K562 (cell line): ENCODE measurements around the gene AGBL1. TPM values are rescaled to one million over a fixed set of nuclear protein-coding genes. Genes with fewer than 3 reads are reported as not detected.

Experiments
- ATAC-seq: fragments of 200-7000 bp; cut with Tn5 transposase; 3 replicates; pipeline ENCODE4 v1.9.1; 2020; ENCODE audit warnings: moderate library complexity
- BruUV-seq: library from RNA; stranded (reverse); fragments of 400-500 nt; replicated peaks from 2 replicates; lab custom pipeline; 2021; lab: Mats Ljungman, UMichigan
- CTCF ChIA-PET: fragments of 300-600 bp; formaldehyde crosslinking; extraction: SDS; loops from one replicate; lab custom pipeline; 2021; ENCODE audit warnings: low intra/inter-chr PET ratio; lab: Yijun Ruan, JAX
- POLR2A ChIA-PET: fragments of 300-600, 350-650 bp; sonication (Branson Sonifier 250); formaldehyde crosslinking; extraction: SDS; loops from one replicate; lab custom pipeline; 2021; ENCODE audit warnings: antibody characterized with exemption, inconsistent platforms; lab: Yijun Ruan, JAX
- DNase-seq, 4 experiments: peaks; one replicate each; pipeline versions ENCODE4 v3.0.0 to v3.0.0-alpha.2; 2011 to 2018; ENCODE audit warnings: low spot score in 3 of 4, mixed read lengths in 3 of 4; ENCODE audit errors: extremely low read depth in 1 of 4
- FAIRE-seq: peaks from 2 replicates; lab custom pipeline; 2011; peaks lifted over from hg19 to GRCh38; lab: Jason Lieb, UNC
- H2AFZ ChIP-seq: 2 replicates; pipeline ENCODE4 v1.6.0; 2011; ENCODE audit warnings: low read depth, low read length, control low read depth, inconsistent platforms
- H3K27ac ChIP-seq: fragments of 200-600 bp; 3 replicates; pipeline ENCODE4 v1.8.0; 2011; ENCODE audit warnings: low read depth, mild to moderate bottlenecking, control low read depth, inconsistent platforms, low read length, moderate library complexity, mixed read lengths; ENCODE audit errors: extremely low read depth
- H3K27me3 ChIP-seq, 2 experiments: fragments of 300-600 bp in 1 of 2; 2 replicates in 1 of 2; 3 replicates in 1 of 2; pipeline versions ENCODE4 v1.6.0 to v1.8.0; 2011; ENCODE audit warnings: inconsistent platforms in 2 of 2, low read length in 2 of 2, mild to moderate bottlenecking in 1 of 2, mixed read lengths in 1 of 2, moderate library complexity in 1 of 2; ENCODE audit not compliant: control insufficient read depth in 2 of 2, insufficient read depth in 2 of 2
- H3K36me3 ChIP-seq: fragments of 300-600 bp; 3 replicates; pipeline ENCODE4 v1.8.0; 2011; ENCODE audit warnings: mild to moderate bottlenecking, low read length, inconsistent platforms; ENCODE audit not compliant: control insufficient read depth, insufficient read depth
- H3K4me1 ChIP-seq, 2 experiments: fragments of 200-600 bp in 1 of 2; replicated peaks in 1 of 2; 2 replicates in 1 of 2; 3 replicates in 1 of 2; pipeline versions ENCODE4 v1.5.1 to v1.8.0; 2011; ENCODE audit warnings: inconsistent platforms in 2 of 2, low read length in 2 of 2, mild to moderate bottlenecking in 1 of 2, mixed read lengths in 1 of 2, moderate library complexity in 1 of 2; ENCODE audit not compliant: control insufficient read depth in 2 of 2, insufficient read depth in 2 of 2
- H3K4me2 ChIP-seq: 2 replicates; pipeline ENCODE4 v1.6.1; 2011; ENCODE audit warnings: low read length, control low read depth, inconsistent platforms, mixed read lengths; ENCODE audit not compliant: insufficient read depth
- H3K4me3 ChIP-seq: fragments of 200-600 bp; sonication (generic), shearing (Covaris generic); 2 replicates; pipeline ENCODE4 v1.5.1; 2016; ENCODE audit warnings: control low read depth, inconsistent platforms
- H3K79me2 ChIP-seq: fragments of 200-600 bp; 3 replicates; pipeline ENCODE4 v1.8.0; 2011; ENCODE audit warnings: low read length, inconsistent platforms; ENCODE audit not compliant: control insufficient read depth, insufficient read depth
- H3K9ac ChIP-seq, 2 experiments: 2 replicates each; pipeline versions ENCODE4 v1.6.0 to v1.6.1; 2011; ENCODE audit warnings: low read depth in 2 of 2, low read length in 2 of 2, control low read depth in 1 of 2, inconsistent platforms in 1 of 2, mild to moderate bottlenecking in 1 of 2, mixed read lengths in 1 of 2; ENCODE audit not compliant: insufficient read depth in 1 of 2
- H3K9me1 ChIP-seq: one replicate; pipeline ENCODE4 v1.6.0; 2011; ENCODE audit warnings: inconsistent platforms, mild to moderate bottlenecking, low read length, moderate library complexity; ENCODE audit not compliant: control insufficient read depth, insufficient read depth
- H3K9me3 ChIP-seq: replicated peaks from 2 replicates; pipeline ENCODE4 v1.5.1; 2011; ENCODE audit warnings: low read depth, low read length, inconsistent platforms; ENCODE audit not compliant: control insufficient read depth, insufficient read depth
- H4K20me1 ChIP-seq: replicated peaks from 2 replicates; pipeline ENCODE4 v1.6.1; 2011; ENCODE audit warnings: low read length, inconsistent platforms, mixed read lengths; ENCODE audit not compliant: control insufficient read depth, insufficient read depth
- CREBBP ChIP-seq: IDR thresholded peaks from one replicate; pipeline ENCODE4 v1.6.1; 2012; ENCODE audit warnings: low read depth, mild to moderate bottlenecking, control low read depth, inconsistent platforms, low read length
- CXXC5 ChIP-seq: fragments of 250-450 bp; sonication (Bioruptor Pico); IDR thresholded peaks from 2 replicates; pipeline ENCODE4 v1.8.0; 2022; ENCODE audit warnings: inconsistent platforms, mild to moderate bottlenecking, moderate library complexity
- ELK1 ChIP-seq: sonication (generic); formaldehyde crosslinking; IDR thresholded peaks from 2 replicates; pipeline ENCODE4 v1.8.1; 2022; ENCODE audit warnings: missing genetic modification reagents
- EWSR1 ChIP-seq: fragments of 450-650 bp; IDR thresholded peaks from 2 replicates; pipeline ENCODE4 v1.6.1; 2018; ENCODE audit warnings: borderline replicate concordance, mild to moderate bottlenecking, low read depth, moderate library complexity; ENCODE audit not compliant: partially characterized antibody
- GTF3C2 ChIP-seq: IDR thresholded peaks from 3 replicates; pipeline ENCODE4 v1.6.1; 2011; ENCODE audit warnings: borderline replicate concordance, mild to moderate bottlenecking, moderate library complexity; ENCODE audit not compliant: insufficient read length; ENCODE audit errors: extremely low read depth
- HNRNPH1 ChIP-seq: fragments of 200-400 bp; formaldehyde crosslinking; optimal IDR thresholded peaks from 2 replicates; pipeline ENCODE3; 2017; ENCODE audit warnings: low read depth, mild to moderate bottlenecking, low read length, moderate library complexity
- MAFK ChIP-seq: IDR thresholded peaks from 2 replicates; pipeline ENCODE4 v1.6.1; 2011; ENCODE audit warnings: low read length, improper control_type of control experiment
- MAZ ChIP-seq, 2 experiments: fragments of 450-650 bp in 1 of 2; sonication (generic) in 1 of 2; formaldehyde crosslinking; IDR thresholded peaks in 1 of 2; conservative IDR thresholded peaks in 1 of 2; 2 replicates each; pipeline versions ENCODE4 v1.4.0 to v1.5.0; 2020; ENCODE audit warnings: mild to moderate bottlenecking in 1 of 2, missing genetic modification reagents in 1 of 2
- MCM2 ChIP-seq: fragments of 450-650 bp; IDR thresholded peaks from 2 replicates; pipeline ENCODE4 v1.6.1; 2017; ENCODE audit warnings: low read depth, mild to moderate bottlenecking
- PML ChIP-seq: IDR thresholded peaks from 2 replicates; pipeline ENCODE4 v1.6.1; 2012; ENCODE audit warnings: low read length, inconsistent platforms
- TAF15 ChIP-seq: fragments of 200-400 bp; formaldehyde crosslinking; IDR thresholded peaks from 2 replicates; pipeline ENCODE4 v1.6.1; 2017; ENCODE audit warnings: mild to moderate bottlenecking, low read depth, low read length, moderate library complexity
- XRCC3 ChIP-seq: fragments of 450-650 bp; IDR thresholded peaks from 2 replicates; pipeline ENCODE4 v1.6.1; 2017; ENCODE audit warnings: mild to moderate bottlenecking, moderate library complexity
- ZNF354B ChIP-seq: fragments of 250-450 bp; sonication (Bioruptor Pico); IDR thresholded peaks from 2 replicates; pipeline ENCODE4 v1.4.0; 2020
- ZNF408 ChIP-seq: fragments of 250-450 bp; sonication (Bioruptor Pico); IDR thresholded peaks from 2 replicates; pipeline ENCODE4 v1.4.0; 2020; ENCODE audit warnings: low read depth, mild to moderate bottlenecking, moderate library complexity
- ZNF41 ChIP-seq: fragments of 250-450 bp; sonication (Bioruptor Pico); conservative IDR thresholded peaks from 2 replicates; pipeline ENCODE4 v1.4.0; 2020; ENCODE audit warnings: mild to moderate bottlenecking
- ZNF785 ChIP-seq: fragments of 250-450 bp; sonication (Bioruptor Pico); IDR thresholded peaks from 2 replicates; pipeline ENCODE4 v1.4.0; 2020; ENCODE audit warnings: mild to moderate bottlenecking
- WGBS: fragments of 100-300 bp; shearing (Covaris generic); methylation state at CpG from one replicate; pipeline ENCODE4 v1.1.6; 2016; ENCODE audit warnings: low coverage, mixed read lengths; ENCODE audit not compliant: insufficient coverage; ENCODE audit errors: missing lambda C conversion rate; 5-methylcytosine and 5-hydroxymethylcytosine counted together
- in situ Hi-C: fragments of 300-500 bp; cut with MboI; formaldehyde crosslinking; loops from 4 replicates; pipeline ENCODE4 v1.15.0; 2018; ENCODE audit warnings: inconsistent platforms, mixed read lengths
- intact Hi-C: fragments of 100-400 bp; cut with micrococcal nuclease; formaldehyde crosslinking; loops from 2 replicates; pipeline ENCODE4 v1.14.2; 2022
- polyA plus RNA-seq, 8 experiments: library from polyadenylated mRNA; depleted of rRNA in 4 of 8; stranded (reverse) in 5 of 8; unstranded in 3 of 8; fragments of >200 nt; fragmentation: Nextera tagmentation in 2 of 8; fragmentation: Illumina TruSeq in 1 of 8; extraction: Ambion mirVana in 2 of 8; extraction: Trizol in 1 of 8; gene quantifications; 2 replicates each; pipeline versions ENCODE4 v1.2.1 to v1.2.3, GENCODE V29; 2011 to 2014; ENCODE audit warnings: inconsistent platforms in 1 of 8, missing spikeins in 1 of 8
- total RNA-seq, 7 experiments: library from RNA; depleted of rRNA in 6 of 7; stranded (reverse); fragments of >200 nt in 6 of 7; fragmentation: Illumina TruSeq in 2 of 7; extraction: Trizol in 2 of 7; gene quantifications; 2 replicates each; pipeline versions ENCODE4 v1.2.1 to v1.2.3, GENCODE V29; 2011 to 2021; ENCODE audit warnings: low replicate concordance in 1 of 7

Gene AGBL1
- total and polyA plus RNA-seq, 9 of the 15 experiments (the other 6 are each of a cell fraction or from before 2014, with no cell fraction given) = not detected

GRCh38 chr15:86917361-86917671 is 837.6 kb downstream of the AGBL1 start:
- no TSS peak for BruUV-seq
- no peak for TF ChIP-seq ZNF785 (CRISPR knock-in tag)
- no peak for TF ChIP-seq MAFK
- TF ChIP-seq ZNF41 = no peak
- TF ChIP-seq TAF15 = no peak
- no peak for TF ChIP-seq MCM2
- TF ChIP-seq ELK1 (CRISPR knock-in tag) = no peak
- no peak for TF ChIP-seq ZNF354B
- TF ChIP-seq GTF3C2 = no peak
- TF ChIP-seq CREBBP = no peak
- no peak for TF ChIP-seq HNRNPH1
- no peak for TF ChIP-seq EWSR1
- TF ChIP-seq ZNF408 (CRISPR knock-in tag) = no peak
- no peak for TF ChIP-seq CXXC5 (CRISPR knock-in tag)
- no peak for TF ChIP-seq PML
- TF ChIP-seq MAZ (CRISPR knock-in tag; conservative IDR thresholded peaks at IDR 0.05 in 1 of 2, IDR thresholded peaks at IDR 0.05 in 1 of 2) = no peak
- no peak for TF ChIP-seq XRCC3

More at GRCh38 chr15:86917361-86917671, 837.6 kb downstream of the AGBL1 start:
- DNase-seq (no peak), ATAC-seq (no peak), FAIRE-seq (no peak)
- CTCF ChIA-PET = no interaction called here
- Histone ChIP-seq H3K4me3 (no peak overlapping the region), H4K20me1 (no peaks in the 10 kb centered on the region), H3K9me1 (no peaks in the 10 kb centered on the region), H3K9ac (no peak overlapping the region), H3K36me3 (no peaks in the 10 kb centered on the region), H3K27me3 (no peaks in the 10 kb centered on the region), H2AFZ (no peak overlapping the region), H3K27ac (no peak overlapping the region), H3K9me3 (no peaks in the 10 kb centered on the region), H3K79me2 (no peaks in the 10 kb centered on the region), H3K4me2 (no peak overlapping the region), H3K4me1 (no peaks in the 10 kb centered on the region)
- POLR2A ChIA-PET = no interaction called here
- 4% methylated on average over 5 of the region's 5 CpGs for WGBS
- intact Hi-C loops (loop anchor here (5.0 to 10.0 kb wide), 3 partner anchors 1063 to 1535 kb away; no protein-coding TSS in a partner anchor), in situ Hi-C loops (loop anchor here (25.0 kb wide), 1 partner anchor 1320 kb away; no protein-coding TSS in a partner anchor)
